Ishikawa (cell line): Measurements from ENCODE around the gene C18orf54.

Experiments used
- CEBPB ChIP-seq: IDR thresholded peaks from 2 replicates; pipeline ENCODE4 v1.6.1; 2012
- CREB1 ChIP-seq: IDR thresholded peaks from 2 replicates; pipeline ENCODE4 v1.6.1; 2012; ENCODE audit warnings: low read depth
- EGR1 ChIP-seq: IDR thresholded peaks from 2 replicates; pipeline ENCODE4 v1.6.1; 2012
- EP300 ChIP-seq: IDR thresholded peaks from 2 replicates; pipeline ENCODE4 v1.6.1; 2012; ENCODE audit warnings: borderline replicate concordance
- FOXM1 ChIP-seq: IDR thresholded peaks from 2 replicates; pipeline ENCODE4 v1.6.1; 2012; ENCODE audit warnings: low read depth, borderline replicate concordance
- NFIC ChIP-seq: IDR thresholded peaks from 2 replicates; pipeline ENCODE4 v1.6.1; 2012
- RAD21 ChIP-seq: IDR thresholded peaks from 2 replicates; pipeline ENCODE4 v1.6.1; 2012; ENCODE audit warnings: low read depth
- TAF1 ChIP-seq: IDR thresholded peaks from 2 replicates; pipeline ENCODE4 v1.6.1; 2012; ENCODE audit warnings: low read depth, mild to moderate bottlenecking
- TCF12 ChIP-seq: IDR thresholded peaks from 2 replicates; pipeline ENCODE4 v1.6.1; 2012; ENCODE audit warnings: low read depth
- TEAD4 ChIP-seq: IDR thresholded peaks from 2 replicates; pipeline ENCODE4 v1.6.1; 2012
- YY1 ChIP-seq: IDR thresholded peaks from 2 replicates; pipeline ENCODE4 v1.6.1; 2012; ENCODE audit warnings: low read depth
- ZBTB7A ChIP-seq: IDR thresholded peaks from 2 replicates; pipeline ENCODE4 v1.6.1; 2012; ENCODE audit warnings: low read depth
- TF ChIP-seq, protein P1 (sequence below): IDR thresholded peaks from 2 replicates; pipeline ENCODE4 v1.6.1; 2012
- TF ChIP-seq, protein P2 (sequence below): IDR thresholded peaks from 2 replicates; pipeline ENCODE4 v1.6.1; 2012; ENCODE audit warnings: low read depth, mild to moderate bottlenecking
- TF ChIP-seq, protein P3 (sequence below): IDR thresholded peaks from 2 replicates; pipeline ENCODE4 v1.6.1; 2012

The C18orf54 gene

DNA sequence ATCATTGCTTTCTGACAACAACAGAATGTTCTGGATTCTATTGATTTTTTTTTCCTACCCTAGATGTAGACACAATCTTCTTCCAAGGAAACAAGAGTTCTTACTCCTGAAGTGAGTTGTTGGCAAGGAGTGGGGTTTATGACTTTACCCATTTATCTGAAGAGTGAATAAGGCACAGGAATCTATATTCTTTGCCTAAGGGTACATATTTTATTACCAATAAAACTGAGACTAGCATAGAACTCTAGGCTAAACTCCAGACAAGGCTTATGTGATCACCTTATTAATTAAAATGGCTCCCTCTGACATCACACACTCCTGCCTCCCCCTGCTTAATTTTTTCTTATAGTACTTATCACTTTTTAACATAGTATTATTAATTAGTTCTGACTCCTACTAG lies 47.6 kb downstream of the C18orf54 start:
- TF ChIP-seq RAD21 (no peak), FOXM1 (no peak), ZBTB7A (no peak), TAF1 (no peak), CEBPB (no peak), NFIC (no peak), EGR1 (no peak), TEAD4 (no peak), CREB1 (no peak), TCF12 (no peak), YY1 (no peak)
- TF ChIP-seq, protein P1, sequence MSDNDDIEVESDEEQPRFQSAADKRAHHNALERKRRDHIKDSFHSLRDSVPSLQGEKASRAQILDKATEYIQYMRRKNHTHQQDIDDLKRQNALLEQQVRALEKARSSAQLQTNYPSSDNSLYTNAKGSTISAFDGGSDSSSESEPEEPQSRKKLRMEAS: no peak
- TF ChIP-seq, protein P2, sequence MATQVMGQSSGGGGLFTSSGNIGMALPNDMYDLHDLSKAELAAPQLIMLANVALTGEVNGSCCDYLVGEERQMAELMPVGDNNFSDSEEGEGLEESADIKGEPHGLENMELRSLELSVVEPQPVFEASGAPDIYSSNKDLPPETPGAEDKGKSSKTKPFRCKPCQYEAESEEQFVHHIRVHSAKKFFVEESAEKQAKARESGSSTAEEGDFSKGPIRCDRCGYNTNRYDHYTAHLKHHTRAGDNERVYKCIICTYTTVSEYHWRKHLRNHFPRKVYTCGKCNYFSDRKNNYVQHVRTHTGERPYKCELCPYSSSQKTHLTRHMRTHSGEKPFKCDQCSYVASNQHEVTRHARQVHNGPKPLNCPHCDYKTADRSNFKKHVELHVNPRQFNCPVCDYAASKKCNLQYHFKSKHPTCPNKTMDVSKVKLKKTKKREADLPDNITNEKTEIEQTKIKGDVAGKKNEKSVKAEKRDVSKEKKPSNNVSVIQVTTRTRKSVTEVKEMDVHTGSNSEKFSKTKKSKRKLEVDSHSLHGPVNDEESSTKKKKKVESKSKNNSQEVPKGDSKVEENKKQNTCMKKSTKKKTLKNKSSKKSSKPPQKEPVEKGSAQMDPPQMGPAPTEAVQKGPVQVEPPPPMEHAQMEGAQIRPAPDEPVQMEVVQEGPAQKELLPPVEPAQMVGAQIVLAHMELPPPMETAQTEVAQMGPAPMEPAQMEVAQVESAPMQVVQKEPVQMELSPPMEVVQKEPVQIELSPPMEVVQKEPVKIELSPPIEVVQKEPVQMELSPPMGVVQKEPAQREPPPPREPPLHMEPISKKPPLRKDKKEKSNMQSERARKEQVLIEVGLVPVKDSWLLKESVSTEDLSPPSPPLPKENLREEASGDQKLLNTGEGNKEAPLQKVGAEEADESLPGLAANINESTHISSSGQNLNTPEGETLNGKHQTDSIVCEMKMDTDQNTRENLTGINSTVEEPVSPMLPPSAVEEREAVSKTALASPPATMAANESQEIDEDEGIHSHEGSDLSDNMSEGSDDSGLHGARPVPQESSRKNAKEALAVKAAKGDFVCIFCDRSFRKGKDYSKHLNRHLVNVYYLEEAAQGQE: no peak
- TF ChIP-seq, protein P3, sequence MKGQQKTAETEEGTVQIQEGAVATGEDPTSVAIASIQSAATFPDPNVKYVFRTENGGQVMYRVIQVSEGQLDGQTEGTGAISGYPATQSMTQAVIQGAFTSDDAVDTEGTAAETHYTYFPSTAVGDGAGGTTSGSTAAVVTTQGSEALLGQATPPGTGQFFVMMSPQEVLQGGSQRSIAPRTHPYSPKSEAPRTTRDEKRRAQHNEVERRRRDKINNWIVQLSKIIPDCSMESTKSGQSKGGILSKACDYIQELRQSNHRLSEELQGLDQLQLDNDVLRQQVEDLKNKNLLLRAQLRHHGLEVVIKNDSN: no peak

DNA sequence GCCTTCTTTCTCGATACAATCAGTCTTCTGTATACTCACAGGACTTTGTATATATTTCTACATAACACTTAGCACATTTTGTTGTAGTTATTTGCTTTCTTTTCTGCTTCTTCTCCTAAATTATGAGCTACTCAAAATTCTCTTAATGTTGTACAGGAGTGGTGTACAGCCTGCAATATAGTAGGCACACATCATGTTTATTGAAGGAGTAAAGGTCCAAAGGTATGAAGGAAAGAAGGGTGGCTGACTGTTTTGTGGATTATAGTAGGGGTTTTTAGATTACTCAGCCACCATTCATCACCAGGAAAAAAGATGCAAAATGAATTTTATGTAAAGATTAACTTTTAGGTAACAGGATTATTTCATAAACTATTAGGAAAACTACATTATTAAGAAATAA lies 54.1 kb downstream of the C18orf54 start:
- TF ChIP-seq CREB1 (no peak), TCF12 (no peak), YY1 (no peak), ZBTB7A (no peak), FOXM1 (no peak), CEBPB (no peak), EGR1 (no peak), RAD21 (no peak), NFIC (no peak), EP300 (no peak), TEAD4 (no peak), TAF1 (no peak)
- TF ChIP-seq, protein P1: no peak
- TF ChIP-seq, protein P3: no peak
- TF ChIP-seq, protein P2: no peak

DNA sequence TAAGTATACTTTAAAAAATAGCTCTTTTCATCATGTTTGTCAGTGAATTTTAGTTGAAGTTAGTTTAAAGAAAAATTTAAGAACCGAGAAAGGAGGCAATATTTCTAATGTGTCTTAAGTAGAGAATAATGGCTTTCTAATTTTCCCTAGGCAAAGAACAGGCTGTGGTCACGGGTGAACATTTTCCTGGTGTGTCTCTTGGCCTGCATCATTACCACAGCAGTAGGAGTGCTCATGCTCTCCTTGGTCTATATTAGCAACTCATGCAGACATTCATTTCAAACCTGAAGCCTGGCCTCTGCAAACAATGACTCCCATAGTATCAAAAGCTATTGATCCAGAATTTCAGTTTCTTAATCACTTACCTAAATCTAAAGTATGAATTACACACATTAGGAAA lies 57.4 kb downstream of the C18orf54 start:
- TF ChIP-seq RAD21 (no peak), EGR1 (no peak), CEBPB (no peak), EP300 (no peak), FOXM1 (no peak), ZBTB7A (no peak), YY1 (no peak), TCF12 (no peak), NFIC (no peak), CREB1 (no peak), TEAD4 (no peak), TAF1 (no peak)
- TF ChIP-seq, protein P2: no peak
- TF ChIP-seq, protein P1: no peak
- TF ChIP-seq, protein P3: no peak

DNA sequence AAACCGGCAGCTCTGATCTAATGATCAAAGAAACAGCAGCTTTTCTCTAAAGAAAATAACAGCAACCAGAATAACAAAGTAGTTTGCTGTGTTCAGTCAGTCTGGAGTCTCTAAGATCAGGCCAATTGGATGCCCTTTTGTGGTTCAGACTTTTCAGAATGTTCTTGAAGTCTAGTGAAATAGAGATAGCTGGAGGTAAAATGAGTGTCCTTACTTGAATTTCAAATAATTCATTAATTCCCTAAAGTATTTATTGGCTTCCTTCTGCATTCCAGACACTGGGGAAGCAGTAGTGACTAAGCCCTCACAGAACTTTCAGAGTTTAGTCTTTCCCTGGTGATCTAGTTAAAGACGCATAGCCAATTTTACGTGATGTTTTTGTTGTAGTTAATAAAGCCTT lies 58.7 kb downstream of the C18orf54 start:
- TF ChIP-seq YY1: no peak
- TF ChIP-seq RAD21: no peak
- TF ChIP-seq ZBTB7A: no peak
- TF ChIP-seq TAF1: no peak
- TF ChIP-seq EP300: no peak
- TF ChIP-seq, protein P2: no peak
- no peak for TF ChIP-seq TCF12
- TF ChIP-seq, protein P3: no peak
- TF ChIP-seq EGR1: no peak
- TF ChIP-seq, protein P1: no peak
- no peak for TF ChIP-seq NFIC
